Stimulated activated CD4-positive, alpha-beta T cell treated with anti-CD3 and anti-CD28 coated beads, Interleukin-4, amount 100 ng/mL, for 48 hours (primary cell): ENCODE measurements around the gene YWHAQ.
"Not testable (repeated sequence)": the region's sequence is repeated elsewhere in the genome, so short reads cannot be mapped to it uniquely, and the experiment has no call there.

Experiments used
- DNase-seq, 2 donors: peaks; one replicate each; pipeline ENCODE4 v3.0.0-alpha.2; 2020; ENCODE audit warnings: low read depth in 2 of 2

The YWHAQ gene

DNA sequence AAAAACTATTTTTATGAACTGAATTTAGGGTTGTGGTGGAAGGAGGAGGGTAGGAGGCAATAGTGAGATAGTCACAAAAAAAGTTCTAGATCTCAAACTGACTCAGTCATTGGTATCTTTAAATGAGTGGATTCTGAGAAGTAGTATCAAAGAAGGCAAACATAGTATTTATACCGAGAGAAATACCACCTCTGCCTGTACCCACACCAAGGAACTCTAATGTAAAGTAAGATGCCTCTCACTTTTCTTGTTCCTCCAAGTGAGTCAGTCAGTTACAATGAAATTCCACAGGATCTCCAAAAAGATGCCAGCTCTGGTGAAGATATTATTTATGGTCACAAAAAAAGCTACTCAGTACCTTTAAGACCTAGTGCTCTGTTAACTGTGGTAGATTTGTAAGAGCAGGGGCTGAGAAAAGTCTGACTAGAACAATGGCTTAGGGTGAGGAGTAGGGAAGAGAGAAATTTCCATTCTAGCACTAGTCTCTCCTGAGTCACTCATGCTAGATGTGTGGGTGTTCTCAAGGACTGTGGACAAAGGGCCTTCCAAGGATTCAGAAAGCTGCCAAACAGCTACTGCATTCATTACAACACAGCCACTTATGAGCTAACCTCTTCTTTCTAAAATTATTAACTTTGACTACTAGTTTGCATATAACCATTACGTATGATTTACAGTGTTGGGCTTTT lies 36.3 kb downstream of the YWHAQ start:
- no peak for DNase-seq

GRCh38 chr2:9593925-9594324 lies 36.9 kb downstream of the YWHAQ start:
- DNase-seq, result no peak

DNA sequence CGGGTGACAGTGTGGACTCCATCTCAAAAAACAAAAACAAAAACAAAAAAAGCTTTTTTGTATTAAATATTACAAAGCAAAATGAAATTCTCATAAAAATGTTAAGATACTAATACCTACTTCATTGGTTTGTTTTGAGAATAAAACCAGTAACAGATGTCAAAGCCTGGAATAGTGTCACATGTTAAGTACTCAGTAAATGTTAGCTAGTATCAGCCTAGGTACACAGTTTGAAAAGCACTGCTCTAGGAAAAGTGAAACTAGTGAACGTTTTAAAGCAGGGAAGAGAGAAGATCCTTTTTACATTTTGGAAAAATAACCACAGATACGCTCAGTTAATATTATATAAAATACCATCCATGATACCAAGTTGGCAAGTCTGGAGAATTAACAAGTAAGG lies 38.1 kb downstream of the YWHAQ start:
- no peak for DNase-seq

- no peak for DNase-seq
These were observed 40.2 kb downstream of the YWHAQ start for GRCh38 chr2:9590641-9591040.

- no peak for DNase-seq
These were observed 44.3 kb downstream of the YWHAQ start for GRCh38 chr2:9586465-9586864.

DNA sequence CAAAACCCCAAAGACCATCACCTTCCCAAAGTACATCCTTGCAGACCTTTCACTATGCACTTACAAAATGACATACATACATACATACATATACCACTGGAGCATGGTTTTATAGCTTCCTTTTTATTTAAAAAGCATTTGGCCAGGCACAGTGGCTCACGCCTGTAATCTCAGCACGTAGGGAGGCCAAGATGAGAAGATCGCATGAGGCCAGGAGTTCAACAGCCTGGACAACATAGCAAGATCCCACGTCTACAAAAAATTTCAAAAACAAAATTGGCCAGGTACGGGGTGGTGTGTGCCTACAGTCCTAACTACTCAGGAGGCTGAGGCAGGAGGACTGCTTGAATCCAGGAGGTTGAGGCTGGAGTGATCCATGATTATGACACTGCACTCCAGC lies 45.3 kb downstream of the YWHAQ start:
- DNase-seq, result no peak

DNA sequence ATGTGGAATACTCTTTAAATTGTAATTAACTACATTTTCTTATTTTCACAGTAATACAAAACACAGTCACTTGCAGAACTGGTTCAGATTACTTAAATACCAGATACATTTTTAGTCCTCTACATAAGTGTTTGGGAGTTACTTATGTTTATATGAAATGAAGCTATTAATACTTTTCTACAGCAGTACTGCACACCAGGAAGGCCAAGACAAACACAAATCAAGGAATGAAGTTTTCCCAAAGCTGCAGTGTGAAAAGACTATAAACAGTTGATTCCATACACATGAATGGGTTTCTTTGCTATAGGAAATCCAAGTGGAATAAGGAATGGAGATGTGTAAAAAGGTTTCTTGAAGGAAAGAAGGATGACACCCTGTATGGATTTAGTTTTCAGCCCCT lies 45.9 kb downstream of the YWHAQ start:
- DNase-seq, result not testable (repeated sequence)

DNA sequence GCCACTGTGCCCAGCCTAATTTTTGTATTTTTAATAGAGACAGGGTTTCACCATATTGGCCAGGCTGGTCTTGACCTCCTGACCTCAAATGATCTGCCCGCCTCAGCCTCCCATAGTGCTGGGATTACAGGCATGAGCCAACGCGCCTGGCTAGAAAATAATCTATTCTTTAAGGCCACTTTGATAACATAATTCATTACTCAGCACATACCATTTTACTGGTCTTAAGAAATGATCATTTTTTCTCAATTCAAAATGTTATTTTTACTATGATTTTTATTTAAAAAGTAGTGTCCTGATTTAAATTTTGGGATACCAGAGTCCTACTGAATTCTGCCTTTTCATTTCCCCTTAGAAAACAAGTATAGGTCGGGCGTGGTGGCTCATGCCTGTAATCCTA lies 48.2 kb downstream of the YWHAQ start:
- no peak for DNase-seq

GRCh38 chr2:9578467-9579235 lies 52.1 kb downstream of the YWHAQ start:
- DNase-seq, result no peak

GRCh38 chr2:9574331-9574730 lies 56.5 kb downstream of the YWHAQ start:
- no peak for DNase-seq

GRCh38 chr2:9573840-9574239 lies 57.0 kb downstream of the YWHAQ start:
- no peak for DNase-seq

GRCh38 chr2:9573013-9573720 lies 57.6 kb downstream of the YWHAQ start:
- DNase-seq, result no peak

- DNase-seq, result no peak
These were observed 60.4 kb downstream of the YWHAQ start for GRCh38 chr2:9570182-9571060.

GRCh38 chr2:9565436-9566153 lies 65.2 kb downstream of the YWHAQ start:
- no peak for DNase-seq

DNA sequence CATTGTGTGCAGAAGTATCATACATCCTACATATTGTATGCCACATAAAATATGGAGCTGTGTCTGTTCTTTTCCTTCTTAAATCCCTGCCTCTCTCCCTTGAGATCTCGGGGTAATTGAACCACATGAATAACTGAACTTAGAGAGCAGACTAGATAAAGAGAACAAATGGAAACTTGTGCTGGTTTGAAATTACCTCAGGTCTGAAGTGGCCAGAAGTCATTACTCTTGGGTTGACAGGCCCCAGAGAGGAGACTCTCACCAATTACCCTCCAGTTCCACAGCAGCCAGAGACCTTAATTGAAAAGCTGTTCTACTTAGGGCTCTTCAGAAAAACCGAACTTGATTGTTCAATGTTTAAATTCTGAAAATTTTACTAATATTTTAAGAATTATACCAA lies 70.2 kb downstream of the YWHAQ start:
- DNase-seq, result no peak

GRCh38 chr2:9558948-9559381 lies 71.8 kb downstream of the YWHAQ start:
- no peak for DNase-seq

- peak in 1 of 2 donors; percentile 22 for DNase-seq
These were observed 74.6 kb downstream of the YWHAQ start for GRCh38 chr2:9556121-9556743.

DNA sequence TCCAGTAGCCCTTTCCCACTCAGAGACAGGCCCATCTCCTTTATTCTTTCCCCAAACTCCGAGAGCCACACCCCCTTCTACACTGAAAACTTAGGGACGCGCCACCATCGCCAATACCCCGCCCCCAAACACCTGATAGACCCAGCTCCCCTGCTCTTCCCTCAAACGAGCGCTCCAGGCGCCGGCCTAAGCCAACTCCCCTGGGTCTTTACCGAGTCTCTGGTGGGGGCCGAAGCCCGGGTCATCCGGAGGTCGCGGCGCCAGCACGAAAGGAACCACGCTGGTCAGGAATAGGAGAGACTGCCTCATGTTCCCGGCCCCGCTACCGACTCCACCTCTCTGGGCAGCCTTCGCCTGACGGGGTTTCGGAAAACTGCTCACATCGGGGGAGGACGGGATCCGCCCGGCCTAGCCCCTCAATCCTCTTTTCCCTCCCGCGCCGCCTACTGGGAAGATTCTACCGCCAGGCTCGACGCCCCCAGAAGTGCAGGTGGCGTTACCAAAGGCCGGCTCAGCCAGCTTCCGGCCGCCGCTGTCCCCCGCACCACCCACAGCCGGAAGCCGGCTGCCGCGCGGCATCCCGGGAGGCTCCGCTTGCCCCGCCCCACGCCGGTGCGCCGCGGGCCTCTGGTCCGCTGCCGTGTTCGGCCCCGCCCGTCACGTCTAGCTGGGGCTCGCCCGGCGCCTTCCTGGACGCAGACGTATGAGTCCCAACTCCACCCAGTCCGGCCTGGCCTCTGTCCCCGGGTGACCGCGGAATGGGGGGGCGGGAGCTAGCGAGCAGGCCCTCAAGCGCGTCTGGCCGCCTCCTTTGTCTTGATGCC lies 75.3 kb downstream of the YWHAQ start, which contains the start of gene ADAM17:
Gene ADAM17 (minus strand): TSS at position 534 of the 824 bp plus-strand sequence. CDS start 225 bp downstream, at position 309.
- DNase-seq, result peak; percentile 78 to 86

GRCh38 chr2:9554921-9555296 lies 75.9 kb downstream of the YWHAQ start:
- no peak for DNase-seq
